Subcutaneous abdominal adipose tissue (tissue), 5 donors: ENCODE data around the gene CENPO.

Source experiments
- H3K27ac ChIP-seq: one replicate; pipeline ENCODE4 v1.7.0; 2013; ENCODE audit warnings: low read depth, mild to moderate bottlenecking, inconsistent platforms, low read length, moderate library complexity
- H3K27me3 ChIP-seq, 5 donors: one replicate each; pipeline ENCODE4 v1.7.0; 2013; ENCODE audit warnings: low read length in 5 of 5, inconsistent platforms in 1 of 5; ENCODE audit not compliant: control insufficient read depth in 5 of 5, insufficient read depth in 4 of 5
- H3K36me3 ChIP-seq, 5 donors: one replicate each; pipeline ENCODE4 v1.7.0; 2013; ENCODE audit warnings: low read length in 5 of 5; ENCODE audit not compliant: control insufficient read depth in 5 of 5, insufficient read depth in 5 of 5
- H3K4me1 ChIP-seq, 5 donors: one replicate each; pipeline ENCODE4 v1.7.0; 2013; ENCODE audit warnings: low read length in 5 of 5, mild to moderate bottlenecking in 3 of 5, moderate library complexity in 1 of 5; ENCODE audit not compliant: control insufficient read depth in 5 of 5, insufficient read depth in 5 of 5
- H3K4me3 ChIP-seq, 5 donors: one replicate each; pipeline ENCODE4 v1.7.0; 2013; ENCODE audit warnings: low read length in 5 of 5, low read depth in 1 of 5
- H3K9ac ChIP-seq, 5 donors: one replicate each; pipeline ENCODE4 v1.7.0; 2013; ENCODE audit warnings: low read length in 5 of 5, mild to moderate bottlenecking in 4 of 5, moderate library complexity in 3 of 5
- H3K9me3 ChIP-seq, 5 donors: one replicate each; pipeline ENCODE4 v1.7.0; 2013; ENCODE audit warnings: low read length in 5 of 5; ENCODE audit not compliant: control insufficient read depth in 5 of 5
- donor health status: healthy.
- donor health status: healthy.
- donor health status: healthy.
- donor health status: healthy.
- donor health status: healthy.

Gene CENPO

DNA sequence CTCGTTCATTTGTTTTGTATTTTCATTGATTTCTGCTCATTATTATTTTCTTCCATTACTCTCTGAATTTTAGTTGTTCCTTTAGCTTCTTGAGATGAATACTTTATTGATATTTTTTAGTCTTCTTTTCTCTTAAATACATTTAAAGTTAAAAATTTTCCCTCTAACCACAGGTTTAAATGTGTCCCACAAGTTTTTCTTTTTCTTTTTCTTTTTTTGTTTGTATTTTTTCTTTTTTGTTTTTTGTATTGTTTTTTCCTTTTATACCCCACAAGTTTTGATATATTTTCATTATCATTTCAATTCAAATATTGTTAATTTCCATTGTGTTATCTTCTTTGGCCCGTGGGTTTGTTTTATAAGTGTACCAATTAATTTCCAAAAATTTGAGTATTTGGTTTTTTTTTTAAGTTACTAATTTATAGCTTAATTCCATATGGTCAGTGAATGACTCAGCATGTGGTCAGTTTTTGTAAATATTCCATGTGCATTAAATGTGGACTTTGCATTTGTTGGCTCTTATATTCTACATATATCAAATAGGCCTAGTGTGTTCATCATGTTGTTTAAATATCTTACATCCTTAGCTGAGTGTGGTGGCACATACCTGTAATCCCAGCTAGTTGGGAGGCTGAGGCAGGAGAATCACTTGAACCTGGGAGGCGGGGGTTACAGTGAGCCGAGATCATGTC lies 16.2 kb downstream of the CENPO start:
- Histone ChIP-seq H3K9ac (no peak overlapping the region), H3K36me3 (peaks cover 0 to under 1% (median 0%) of the 10 kb centered on the region in 5 donors)

DNA sequence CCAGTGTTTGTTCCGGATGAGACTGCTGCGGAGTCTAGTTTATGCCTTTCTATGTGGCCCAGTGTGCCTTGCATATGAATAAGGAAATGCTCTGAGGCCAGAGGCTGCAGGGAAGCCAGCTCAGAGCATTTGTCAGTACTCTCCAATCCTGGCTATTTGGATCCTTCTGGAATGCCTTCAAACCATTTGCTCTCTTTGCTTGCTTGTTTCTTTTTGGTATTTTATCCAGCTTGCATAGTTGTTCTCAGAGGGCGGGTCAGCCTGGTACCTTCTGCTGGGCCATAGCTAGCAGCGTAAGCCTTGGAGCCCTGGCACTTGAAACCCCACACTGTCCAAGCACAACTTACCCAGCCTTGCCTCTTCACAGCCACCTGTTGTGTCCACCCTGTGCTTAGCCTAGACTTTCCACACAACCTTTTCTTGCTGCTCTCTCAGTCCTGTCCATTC lies 20.5 kb downstream of the CENPO start:
- Histone ChIP-seq H3K9ac (no peak overlapping the region), H3K9me3 (no peaks in the 10 kb centered on the region), H3K27me3 (no peaks in the 10 kb centered on the region), H3K36me3 (peaks cover 0 to 17% (median 10%) of the 10 kb centered on the region in 5 donors), H3K4me3 (no peak overlapping the region), H3K27ac (no peak overlapping the region), H3K4me1 (no peaks in the 10 kb centered on the region)

More for the DNA sequence above, 16.2 kb downstream of the CENPO start:
- no peaks in the 10 kb centered on the region for H3K4me1 ChIP-seq
- no peaks in the 10 kb centered on the region for H3K27me3 ChIP-seq
- no peak overlapping the region for H3K4me3 ChIP-seq
- H3K9me3 ChIP-seq: no peaks in the 10 kb centered on the region
- no peak overlapping the region for H3K27ac ChIP-seq

DNA sequence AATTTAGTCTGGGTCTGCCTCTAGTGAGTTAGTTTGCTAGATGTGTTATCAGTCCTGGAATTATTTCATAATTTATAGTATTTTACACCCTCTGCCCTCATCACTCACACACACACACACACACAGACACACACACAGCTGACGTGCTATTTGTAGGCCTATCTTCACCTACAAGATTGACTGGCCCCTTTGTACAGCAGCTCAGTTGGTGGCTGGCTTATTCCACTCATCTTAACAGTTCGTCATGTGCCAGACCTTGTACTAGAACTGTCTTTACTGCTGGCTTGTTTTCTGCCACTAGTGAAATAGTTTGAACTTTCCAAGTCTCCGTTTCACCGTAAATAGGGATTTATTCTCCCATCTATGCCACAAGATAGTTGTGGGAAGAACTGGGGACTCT lies 21.3 kb downstream of the CENPO start:
- H3K4me3 ChIP-seq: no peak overlapping the region
- H3K4me1 ChIP-seq: no peaks in the 10 kb centered on the region
- no peaks in the 10 kb centered on the region for H3K27me3 ChIP-seq
- no peak overlapping the region for H3K9ac ChIP-seq
- H3K27ac ChIP-seq: no peak overlapping the region
- H3K9me3 ChIP-seq: no peaks in the 10 kb centered on the region
- peaks cover 0 to 23% (median 13%) of the 10 kb centered on the region in 5 donors for H3K36me3 ChIP-seq

DNA sequence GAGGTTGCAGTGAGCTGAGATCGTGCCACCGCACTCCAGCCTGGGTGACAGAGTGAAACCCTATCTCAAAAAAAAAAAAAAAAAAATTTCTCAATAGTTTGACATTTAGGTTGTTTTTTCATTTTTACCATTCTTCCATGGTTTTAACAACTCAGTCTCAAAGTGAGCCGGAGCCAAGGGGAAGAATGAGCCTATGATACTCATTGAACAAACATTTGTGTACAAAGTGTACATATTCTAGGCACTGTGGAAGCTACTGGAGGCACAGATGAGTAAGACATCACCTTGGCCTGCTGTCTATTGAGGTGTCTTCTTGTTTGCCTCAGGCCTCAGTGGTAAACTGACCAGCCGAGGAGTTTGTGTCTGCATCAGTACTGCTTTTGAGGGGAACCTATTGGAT lies 21.9 kb downstream of the CENPO start:
- Histone ChIP-seq H3K4me1 (no peaks in the 10 kb centered on the region), H3K36me3 (peaks cover 0 to 26% (median 19%) of the 10 kb centered on the region in 5 donors), H3K9me3 (no peaks in the 10 kb centered on the region), H3K4me3 (no peak overlapping the region), H3K27me3 (no peaks in the 10 kb centered on the region), H3K9ac (no peak overlapping the region), H3K27ac (no peak overlapping the region)

DNA sequence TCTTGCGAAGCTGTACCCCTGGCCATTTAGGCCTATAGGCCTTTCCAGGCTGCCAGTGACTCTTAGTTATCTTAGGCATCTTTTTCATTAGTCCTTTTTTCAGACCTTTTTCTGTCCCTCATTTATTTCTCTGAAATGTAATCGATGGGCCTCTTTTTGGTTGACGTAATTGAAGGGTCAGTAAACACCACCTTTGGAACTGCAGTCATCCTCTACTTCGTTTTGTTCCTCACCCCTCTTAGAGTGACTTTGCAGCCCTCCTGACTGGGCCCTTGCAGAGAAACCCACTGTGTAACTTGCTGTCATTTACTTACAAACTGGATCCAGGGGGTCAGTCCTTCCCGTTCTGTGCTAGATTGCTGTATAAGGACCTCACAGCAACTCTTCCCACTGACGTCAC lies 23.2 kb downstream of the CENPO start:
- Histone ChIP-seq H3K4me1 (no peaks in the 10 kb centered on the region), H3K4me3 (no peak overlapping the region), H3K27me3 (no peaks in the 10 kb centered on the region), H3K27ac (no peak overlapping the region), H3K9me3 (no peaks in the 10 kb centered on the region), H3K9ac (no peak overlapping the region), H3K36me3 (peaks cover 0 to 38% (median 32%) of the 10 kb centered on the region in 5 donors)

- Histone ChIP-seq H3K9ac (no peak overlapping the region), H3K4me3 (no peak overlapping the region), H3K9me3 (no peaks in the 10 kb centered on the region), H3K4me1 (no peaks in the 10 kb centered on the region), H3K27ac (no peak overlapping the region), H3K27me3 (no peaks in the 10 kb centered on the region), H3K36me3 (peaks cover 0 to 43% (median 37%) of the 10 kb centered on the region in 5 donors)
These were observed 23.7 kb downstream of the CENPO start for GRCh38 chr2:24816884-24817283.

DNA sequence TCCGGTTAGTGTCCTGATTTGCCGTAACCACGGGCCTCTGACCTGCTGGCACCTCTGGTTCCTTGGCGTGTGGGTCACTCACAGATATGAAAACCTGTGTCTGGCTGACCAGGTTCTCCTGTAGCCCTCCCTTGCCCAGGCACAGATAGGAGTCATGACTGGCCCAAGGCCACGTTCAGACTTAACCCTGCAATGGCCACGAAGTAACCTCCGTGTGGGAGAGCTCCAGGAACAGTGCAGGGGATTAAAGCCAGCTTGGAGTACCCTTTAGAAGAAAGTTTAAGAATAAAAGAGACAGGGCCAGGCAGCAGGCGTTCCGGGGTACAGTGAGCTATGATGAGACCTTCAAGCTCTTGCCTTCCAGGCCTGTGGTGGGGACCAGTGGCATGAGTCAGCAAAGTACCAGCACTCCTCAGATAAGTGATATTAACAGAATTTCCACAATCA lies 25.5 kb downstream of the CENPO start:
- Histone ChIP-seq H3K27me3 (no peaks in the 10 kb centered on the region), H3K4me1 (no peaks in the 10 kb centered on the region), H3K27ac (no peak overlapping the region), H3K9ac (no peak overlapping the region), H3K36me3 (peaks cover 0 to 57% (median 50%) of the 10 kb centered on the region in 5 donors), H3K4me3 (no peak overlapping the region), H3K9me3 (no peaks in the 10 kb centered on the region)

DNA sequence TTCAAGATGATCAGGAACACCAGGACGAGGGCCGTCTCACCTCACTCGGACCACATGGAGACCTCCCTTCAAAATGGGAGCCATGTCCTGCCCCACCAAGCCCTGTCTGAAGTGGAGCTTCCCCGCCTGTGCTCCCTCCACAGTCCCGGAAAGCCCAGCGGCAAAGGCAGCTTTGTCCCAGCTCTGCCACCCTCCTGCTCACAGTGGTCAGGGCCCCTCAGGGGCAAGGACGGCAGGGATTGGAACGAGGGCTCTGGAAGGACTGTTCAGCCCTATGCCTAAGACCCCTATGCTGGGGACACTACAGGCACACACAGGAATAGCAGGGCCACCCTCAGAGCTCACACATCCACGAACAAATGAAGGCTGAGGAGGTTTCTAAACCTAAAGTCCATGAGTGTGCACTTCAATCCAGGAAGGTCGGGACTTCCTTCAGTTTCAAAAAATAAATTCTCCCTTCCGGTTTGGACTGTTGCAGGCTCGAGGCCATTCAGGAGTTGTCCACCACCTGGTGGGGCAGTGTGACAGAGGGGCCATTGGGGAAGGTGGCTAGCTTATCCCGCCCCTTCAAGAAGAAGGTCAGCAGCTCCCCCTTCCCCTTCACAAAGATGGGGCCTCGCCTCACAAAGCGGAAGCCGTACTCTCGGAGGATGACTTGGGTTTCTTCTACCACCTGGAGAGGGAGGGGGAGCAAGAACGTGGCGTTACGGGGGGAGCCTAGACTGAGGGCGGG lies 26.4 kb downstream of the CENPO start:
- Histone ChIP-seq H3K27me3 (no peaks in the 10 kb centered on the region), H3K27ac (no peak overlapping the region), H3K4me1 (no peaks in the 10 kb centered on the region), H3K9me3 (no peaks in the 10 kb centered on the region), H3K4me3 (no peak overlapping the region), H3K36me3 (peaks cover 0 to 61% (median 51%) of the 10 kb centered on the region in 5 donors), H3K9ac (no peak overlapping the region)

DNA sequence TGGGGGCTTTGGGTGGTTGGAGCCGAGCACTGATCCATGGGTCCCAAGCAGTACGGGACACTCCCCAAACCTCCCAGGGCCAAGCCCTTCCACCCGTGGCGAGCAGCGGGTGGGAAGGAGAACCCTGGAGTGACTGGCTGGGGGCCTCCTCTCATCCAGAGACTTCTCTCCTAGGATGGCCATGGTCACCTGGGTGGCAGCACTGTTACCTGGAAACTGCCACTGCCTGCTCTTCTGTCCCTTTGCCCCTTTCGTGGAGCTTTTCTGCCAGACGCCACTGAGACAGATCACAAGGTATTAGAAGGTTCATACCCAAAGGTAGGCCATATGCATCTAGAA lies 26.9 kb downstream of the CENPO start:
- no peaks in the 10 kb centered on the region for H3K4me1 ChIP-seq
- no peaks in the 10 kb centered on the region for H3K9me3 ChIP-seq
- peaks cover 0 to 61% (median 51%) of the 10 kb centered on the region in 5 donors for H3K36me3 ChIP-seq

GRCh38 chr2:24820598-24821432 lies 27.6 kb downstream of the CENPO start:
- Histone ChIP-seq H3K36me3 (peaks cover 0 to 65% (median 54%) of the 10 kb centered on the region in 5 donors), H3K27me3 (no peaks in the 10 kb centered on the region), H3K9me3 (no peaks in the 10 kb centered on the region), H3K4me3 (no peak overlapping the region), H3K4me1 (no peaks in the 10 kb centered on the region), H3K27ac (no peak overlapping the region), H3K9ac (no peak overlapping the region)

More for the DNA sequence above, 26.9 kb downstream of the CENPO start:
- Histone ChIP-seq H3K9ac (no peak overlapping the region), H3K27ac (no peak overlapping the region), H3K27me3 (no peaks in the 10 kb centered on the region), H3K4me3 (no peak overlapping the region)
